HG02973 (cell line): ENCODE results near the gene ASAP2.
"Not testable (repeated sequence)": the region's sequence is repeated elsewhere in the genome, so short reads cannot be mapped to it uniquely, and the experiment has no call there.

ENCODE experiments used
- ATAC-seq: cut with Tn5 transposase; IDR thresholded peaks from one replicate; pipeline ENCODE4 v1.9.1; 2021; ENCODE audit warnings: moderate library complexity; ENCODE audit not compliant: unreplicated experiment

Gene ASAP2

DNA sequence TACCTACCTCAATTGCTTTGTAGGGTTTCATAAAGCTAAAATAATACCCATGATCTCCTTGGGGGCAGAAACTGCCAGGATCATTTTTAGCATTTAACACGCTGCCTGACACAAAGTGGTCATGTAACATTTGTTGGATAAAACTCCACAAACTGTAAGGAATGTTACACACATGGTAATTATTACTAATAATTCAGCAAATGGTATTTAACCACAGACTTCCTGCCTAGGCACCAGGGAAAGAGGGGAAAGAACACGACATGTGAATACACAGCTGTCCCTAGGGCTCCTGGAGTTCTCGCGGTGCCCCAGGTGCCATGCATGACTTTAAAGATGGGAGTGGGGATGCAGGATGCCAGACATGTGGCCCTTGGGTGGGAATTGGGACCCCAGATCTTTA lies 43.5 kb downstream of the ASAP2 start:
- ATAC-seq: no peak

DNA sequence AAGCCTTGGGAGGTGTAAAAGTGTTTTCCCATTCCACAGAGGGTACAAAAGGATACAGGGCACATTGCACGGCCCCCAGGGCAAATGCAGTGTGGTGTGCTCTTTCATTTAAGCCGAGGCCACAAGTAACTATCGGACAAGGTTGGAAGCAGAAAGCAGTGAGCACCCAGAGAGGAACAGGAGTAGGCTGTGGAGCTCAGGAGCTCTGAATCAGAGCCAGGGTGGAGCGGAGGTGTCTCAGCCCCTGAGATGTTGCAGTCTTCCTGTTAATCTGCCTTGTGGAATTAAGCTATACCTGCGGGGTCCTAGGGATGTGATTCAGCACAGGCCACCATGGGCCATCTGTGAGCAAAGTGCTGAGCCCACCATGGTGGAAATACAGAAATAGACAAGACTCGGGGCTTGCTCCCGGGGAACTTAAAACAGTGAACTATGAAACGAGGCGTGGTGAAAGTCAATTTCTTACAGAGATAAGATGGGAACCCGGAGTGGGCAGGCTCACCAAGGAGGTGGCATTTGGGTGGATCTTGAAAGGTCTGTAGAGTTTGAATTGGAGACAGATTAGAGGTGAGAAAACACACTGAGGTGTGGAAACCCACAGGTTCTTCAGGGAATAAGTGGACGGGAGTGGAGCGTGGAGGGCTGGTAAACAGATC lies 44.0 kb downstream of the ASAP2 start:
- no peak for ATAC-seq

DNA sequence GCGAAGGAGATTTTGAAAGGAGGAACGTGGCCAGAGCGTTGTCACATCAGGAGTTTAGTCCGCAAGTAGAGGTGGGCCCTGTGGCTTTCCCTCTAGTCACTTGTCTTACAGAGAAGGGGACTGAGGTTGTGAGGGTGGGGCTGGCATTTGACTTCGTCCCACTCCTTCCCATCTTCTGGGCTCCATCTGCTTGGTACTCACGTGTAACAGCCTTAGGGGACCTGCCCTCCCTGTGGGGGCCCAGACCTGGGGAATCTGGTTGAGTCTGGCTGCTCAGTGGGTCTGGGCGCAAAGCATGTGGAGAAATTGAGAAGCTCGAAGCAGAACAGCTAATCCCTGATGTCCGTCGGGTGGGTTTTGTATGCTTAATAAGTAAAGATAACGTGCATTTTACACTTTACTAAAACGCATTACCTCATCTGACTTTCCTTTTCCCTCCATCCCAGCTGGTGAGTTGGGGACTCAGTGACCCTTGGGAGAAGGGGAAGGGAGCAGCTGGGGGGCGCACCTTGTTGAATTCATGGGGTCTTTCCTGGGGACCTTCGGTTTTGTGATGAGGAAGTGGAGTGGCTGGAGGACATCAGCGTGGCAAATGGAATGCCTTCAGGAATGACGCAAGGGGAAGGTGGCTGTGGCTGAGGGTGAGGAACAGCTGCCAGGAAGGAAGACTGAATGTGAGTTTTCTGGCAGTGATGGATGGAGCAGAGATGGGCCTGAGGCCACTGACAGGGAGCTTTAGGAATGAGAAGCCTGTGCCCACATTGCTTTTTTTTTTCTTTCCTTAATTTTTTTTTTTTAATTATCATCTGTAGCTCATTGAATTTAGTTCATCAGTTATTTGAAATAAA lies 44.8 kb downstream of the ASAP2 start:
- no peak for ATAC-seq

DNA sequence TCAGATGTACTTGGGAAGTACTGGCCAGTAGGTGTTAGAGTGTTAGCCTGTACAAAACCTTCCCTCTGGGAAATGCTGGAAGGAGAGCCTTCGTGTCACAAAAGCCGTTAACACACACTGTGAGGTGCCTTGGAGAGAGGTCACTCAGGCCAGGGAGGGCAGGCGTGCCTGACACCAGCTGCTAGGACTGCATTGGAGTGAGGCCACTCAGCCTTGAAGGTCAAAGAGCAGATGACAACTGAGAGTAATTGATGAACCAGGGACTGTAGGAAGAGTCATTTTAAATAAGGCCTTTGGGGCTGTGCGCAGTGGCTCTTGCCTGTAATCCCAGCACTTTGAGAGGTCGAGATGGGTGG lies 45.4 kb downstream of the ASAP2 start:
- no peak for ATAC-seq

DNA sequence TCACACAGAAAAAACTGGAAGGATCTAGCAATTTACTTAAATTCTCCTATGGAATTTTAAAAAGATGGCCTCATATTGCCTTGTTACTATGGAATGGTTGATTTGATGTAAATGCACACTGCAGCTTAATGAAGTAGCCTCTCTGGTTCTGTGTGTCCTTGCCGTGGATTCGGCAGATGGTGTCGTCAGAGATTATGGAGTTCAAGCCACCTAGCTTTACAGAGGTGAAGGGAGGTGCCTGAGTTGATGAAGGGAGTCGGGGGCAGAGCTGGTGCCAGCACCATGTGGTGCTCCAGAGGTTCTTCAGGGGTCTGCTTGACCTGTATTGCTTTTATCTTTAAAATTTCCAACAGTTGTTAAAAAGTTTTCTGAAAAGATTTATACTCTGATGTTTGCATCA lies 48.8 kb downstream of the ASAP2 start:
- no peak for ATAC-seq

DNA sequence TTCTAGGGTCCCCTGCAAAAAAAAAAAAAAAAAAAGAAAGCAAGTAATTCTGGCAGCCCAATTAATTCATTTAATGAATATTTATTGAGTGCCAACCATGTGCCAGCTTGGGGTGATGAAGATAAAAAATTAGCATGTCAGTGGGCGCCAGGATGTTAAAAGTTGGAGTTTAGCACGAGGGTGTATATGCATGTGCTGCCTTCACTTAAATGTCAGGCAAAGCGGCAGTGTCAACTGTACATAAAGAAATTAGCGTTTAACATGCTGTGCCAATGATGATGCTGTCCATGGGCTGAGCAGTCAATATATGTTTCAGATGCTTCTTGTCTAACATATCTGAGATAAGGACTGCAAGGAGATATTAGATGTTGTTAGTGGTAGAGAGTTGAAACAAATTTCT lies 49.5 kb downstream of the ASAP2 start:
- ATAC-seq: no peak

DNA sequence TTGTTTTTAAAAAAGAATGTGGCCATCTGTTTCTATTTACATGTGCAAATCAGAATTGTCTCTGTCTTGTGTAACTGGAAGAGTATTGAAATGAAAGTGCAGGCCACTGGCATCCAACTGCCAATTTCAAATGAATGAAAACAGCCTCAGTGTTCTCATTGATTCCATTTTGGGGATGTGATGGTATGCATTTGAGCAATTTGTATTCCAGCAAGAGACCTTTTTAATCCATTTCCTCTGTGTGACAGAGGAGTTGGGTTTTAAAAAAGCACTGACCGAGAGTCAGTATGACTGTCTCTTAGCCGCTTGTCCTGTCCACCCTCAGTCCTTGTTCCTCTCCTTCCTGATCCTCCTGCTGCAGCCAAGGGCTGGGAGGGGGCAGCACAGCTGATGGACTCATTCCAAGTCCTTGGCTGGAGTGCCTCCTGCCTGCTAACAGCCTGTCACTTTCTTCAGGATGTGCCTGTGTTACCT lies 50.0 kb downstream of the ASAP2 start:
- ATAC-seq: no peak

DNA sequence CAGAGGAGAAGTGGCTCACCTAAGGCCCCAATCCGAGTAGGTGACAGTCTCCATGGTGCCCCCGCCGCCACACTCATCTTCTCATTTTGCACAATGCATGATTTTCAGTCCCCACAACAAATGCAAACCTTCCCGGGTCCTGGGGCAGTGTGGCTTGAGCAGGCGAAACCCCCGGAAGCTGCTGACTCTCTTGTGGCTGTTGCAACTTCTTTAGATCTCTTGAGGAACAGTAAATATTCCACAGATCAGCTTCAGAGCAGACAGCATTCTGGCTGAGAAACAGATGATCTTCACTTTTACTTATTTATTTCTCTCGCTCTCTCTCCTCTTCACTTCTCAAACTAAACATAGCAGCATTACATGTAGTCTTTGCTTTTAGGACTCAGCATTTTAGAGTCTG lies 51.9 kb downstream of the ASAP2 start:
- no peak for ATAC-seq

DNA sequence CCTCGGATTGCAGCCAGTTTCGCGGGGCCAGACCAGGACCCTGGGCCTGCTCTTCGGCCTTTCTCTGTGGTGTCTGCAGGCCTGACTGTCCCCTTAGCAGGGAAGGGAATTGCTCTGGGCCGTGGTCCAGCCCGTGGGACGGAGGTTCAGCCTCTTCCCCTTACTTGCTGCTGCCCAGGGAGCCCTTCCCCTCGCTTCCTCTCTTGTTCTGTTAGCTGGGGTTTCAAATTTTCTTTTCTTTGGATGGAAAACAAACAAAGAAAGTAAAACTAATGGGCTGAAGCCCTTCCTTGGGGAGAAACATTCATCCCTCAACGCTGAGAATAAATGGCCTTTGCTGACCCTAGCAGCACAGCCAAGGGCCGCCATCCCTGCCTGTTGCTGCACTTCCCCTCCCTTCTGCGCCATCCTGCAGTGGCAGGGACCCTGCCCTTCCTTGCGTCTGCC lies 52.4 kb downstream of the ASAP2 start:
- ATAC-seq: no peak

DNA sequence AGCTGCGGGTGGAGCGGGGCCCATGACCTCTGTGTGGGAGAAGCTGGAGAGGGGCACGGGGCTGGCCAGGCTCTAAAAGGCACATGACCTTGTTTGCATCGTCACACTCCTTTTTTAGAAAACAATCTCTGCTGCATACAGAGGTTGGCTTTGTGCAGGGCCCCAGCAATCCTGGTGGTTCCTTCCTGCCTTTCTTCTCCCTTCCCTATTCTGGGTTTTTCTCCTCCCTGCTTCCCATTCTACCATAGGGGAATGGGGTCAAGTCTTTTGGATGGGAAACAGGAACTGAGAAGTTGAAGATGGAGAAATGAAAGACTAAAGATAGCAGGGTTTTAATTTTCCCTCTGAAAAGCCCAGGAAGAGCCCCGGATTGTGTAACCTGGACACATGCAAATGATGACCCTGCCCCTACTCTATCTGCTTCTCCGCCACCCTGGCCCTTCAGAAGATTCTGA lies 53.9 kb downstream of the ASAP2 start:
- ATAC-seq: no peak

DNA sequence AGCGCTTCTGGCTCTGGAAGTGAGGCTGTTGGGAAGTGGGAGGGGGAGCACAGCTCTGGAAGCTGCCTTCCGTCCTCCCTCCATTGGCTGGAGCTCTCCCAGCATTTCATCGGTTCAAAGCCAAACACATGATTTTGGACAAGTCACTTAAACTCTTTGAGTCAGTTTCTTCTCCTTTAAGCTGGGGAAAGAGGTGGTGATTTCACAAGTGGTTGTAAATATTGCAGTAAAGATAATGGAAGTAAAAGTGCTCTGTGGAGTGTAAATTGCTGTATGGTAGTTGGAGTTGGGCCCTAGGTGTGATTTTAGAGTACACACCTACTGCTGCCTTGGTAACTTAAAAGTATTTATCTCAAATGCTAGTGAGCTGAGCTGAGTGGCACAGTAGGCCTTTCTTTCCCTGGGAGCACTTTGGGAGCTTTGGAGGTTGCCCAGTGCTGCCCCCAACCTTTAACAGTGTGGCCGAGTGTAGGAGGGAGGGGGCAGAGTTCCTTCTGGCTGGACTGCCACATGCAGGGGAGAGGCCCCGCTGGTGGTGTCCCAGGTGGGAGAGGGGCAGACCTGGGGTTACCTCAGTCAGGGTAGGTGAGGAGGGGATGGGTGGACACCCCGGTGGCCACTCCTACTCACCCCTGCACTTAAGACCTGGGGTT lies 54.7 kb downstream of the ASAP2 start:
- ATAC-seq: no peak

DNA sequence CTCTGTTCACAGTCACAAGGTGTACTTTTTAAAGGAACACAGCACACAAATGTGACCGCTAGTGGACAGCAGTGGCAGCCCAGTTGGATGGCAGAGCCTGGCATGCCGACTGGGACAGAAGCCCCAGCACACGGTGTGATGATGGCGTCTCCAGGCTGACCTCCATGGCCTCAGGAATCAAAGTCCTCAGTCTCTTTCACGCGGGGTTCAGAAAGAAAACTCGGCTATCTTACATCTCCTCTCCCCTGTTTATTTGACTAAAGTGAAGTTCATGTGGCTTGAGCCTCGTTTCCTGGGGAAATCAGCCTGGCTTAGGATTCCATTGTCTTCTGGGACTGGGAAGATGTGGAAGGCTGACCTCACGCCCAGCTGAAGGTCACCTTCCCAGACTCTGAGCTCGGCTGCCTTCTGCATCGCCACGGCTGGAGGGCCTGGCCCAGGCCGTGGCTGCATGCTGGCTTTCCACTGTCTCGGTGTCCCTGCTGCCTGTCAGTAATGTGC lies 56.1 kb downstream of the ASAP2 start:
- ATAC-seq: no peak

DNA sequence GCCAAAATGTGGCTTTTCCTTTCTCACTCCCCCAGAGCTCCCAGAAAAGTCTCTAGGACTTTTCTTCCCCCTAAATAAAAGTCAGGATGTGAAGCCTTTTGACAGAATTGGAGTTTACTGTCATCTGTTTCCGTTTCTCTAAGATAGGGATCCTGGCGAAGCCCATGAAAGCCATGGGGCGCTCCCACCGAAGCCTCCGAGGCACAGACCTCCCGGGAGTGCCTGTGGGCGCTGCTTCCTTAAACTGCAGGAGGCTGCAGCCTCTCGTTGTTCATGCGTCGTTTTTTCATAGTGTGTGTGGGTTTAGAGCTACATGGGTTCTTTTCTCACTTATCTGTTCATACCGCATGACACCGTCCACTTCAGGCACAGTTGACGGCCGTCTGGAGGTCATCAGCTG lies 56.8 kb downstream of the ASAP2 start:
- no peak for ATAC-seq

DNA sequence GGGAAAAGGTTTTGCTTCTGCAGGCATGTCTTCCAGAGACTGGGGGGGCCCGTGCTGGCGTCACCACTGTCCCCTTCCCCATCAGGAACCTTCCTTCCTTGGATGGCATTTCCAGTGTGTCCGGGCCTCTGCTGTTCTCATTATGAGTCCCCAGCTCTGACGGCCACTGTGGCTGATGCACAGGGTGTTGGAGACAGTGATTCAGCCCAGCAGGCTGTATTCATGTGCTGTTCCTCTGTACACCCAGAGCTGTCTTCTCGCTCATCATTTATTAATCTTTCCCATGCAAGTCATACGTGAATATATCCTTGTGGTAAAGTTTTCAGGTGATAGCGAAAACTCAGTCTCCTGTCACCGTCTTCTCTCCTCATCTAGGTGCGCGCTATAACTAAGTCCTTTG lies 57.7 kb downstream of the ASAP2 start:
- no peak for ATAC-seq

DNA sequence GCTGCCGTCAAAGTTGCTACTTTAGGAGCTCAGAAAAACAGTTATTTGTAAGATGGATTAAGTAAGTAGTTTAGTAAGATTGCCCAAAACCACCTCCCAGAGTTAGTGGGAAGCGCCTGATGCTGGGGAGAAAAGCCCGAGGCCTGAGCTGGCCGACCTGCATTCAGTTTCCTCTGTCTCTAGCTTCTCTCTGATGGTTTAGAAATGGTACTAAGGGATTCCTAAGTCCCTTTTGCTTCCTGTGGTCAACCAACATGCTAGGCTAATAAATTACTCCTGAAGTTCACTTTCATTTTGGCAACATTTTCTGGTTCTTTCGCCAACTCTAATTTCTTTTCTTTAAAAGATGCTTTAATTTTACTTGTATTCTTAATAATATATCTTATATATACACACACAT lies 60.1 kb downstream of the ASAP2 start:
- ATAC-seq: no peak

DNA sequence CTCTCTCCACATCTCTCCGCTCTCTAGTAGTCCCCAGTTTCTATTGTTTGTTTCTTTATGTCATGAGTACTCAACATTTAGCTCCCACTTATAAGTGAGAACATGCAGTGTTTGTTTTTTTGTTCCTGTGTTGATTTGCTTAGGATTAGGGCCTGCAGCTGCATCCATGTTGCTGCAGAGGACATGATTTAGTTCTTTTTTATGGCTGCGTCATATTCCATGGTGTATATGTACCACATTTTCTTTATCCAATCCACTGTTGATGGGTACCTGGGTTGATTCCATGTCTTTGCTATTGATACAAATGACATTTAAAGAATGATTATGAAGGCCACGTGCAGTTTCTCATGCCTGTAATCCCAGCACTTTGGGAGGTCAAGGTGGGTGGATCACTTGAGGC lies 60.7 kb downstream of the ASAP2 start:
- not testable (repeated sequence) for ATAC-seq

DNA sequence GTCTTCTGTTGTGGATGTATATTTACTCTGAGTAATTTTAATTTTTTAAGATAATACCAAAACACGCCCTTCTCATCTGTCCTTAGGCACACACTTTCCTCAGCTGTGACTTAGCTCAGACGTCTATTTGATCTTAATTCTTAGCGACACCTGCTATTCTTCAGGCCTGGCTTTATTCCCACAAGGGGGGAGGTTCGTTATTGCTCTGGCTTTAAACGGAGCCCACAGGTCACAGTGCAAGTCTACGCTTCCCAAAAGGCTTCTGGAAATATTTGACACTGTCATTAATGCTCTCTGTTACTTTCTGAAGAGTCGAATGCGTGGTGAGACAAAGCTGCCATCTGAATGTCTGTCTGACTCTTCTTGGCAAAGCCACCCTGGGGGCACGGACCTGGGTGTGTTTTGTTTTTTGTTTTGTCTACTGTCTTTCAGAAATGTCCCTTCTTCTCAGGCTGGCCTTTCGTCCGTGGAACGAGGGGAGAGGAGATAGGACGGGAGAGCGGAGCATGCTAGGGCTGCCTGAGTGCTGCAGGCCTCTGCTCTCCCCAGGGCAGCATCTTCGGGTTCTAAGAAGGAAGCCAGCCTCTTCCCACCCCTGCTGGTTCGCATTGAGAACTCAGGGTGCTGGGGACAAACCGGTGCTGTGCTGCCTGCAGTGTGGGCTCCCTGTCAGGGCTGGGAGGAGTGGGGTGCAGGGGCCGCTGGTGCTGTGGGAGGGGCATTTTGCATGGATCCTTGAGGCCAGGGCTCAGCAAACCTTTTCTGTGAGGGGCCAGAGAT lies 61.9 kb downstream of the ASAP2 start:
- no peak for ATAC-seq

DNA sequence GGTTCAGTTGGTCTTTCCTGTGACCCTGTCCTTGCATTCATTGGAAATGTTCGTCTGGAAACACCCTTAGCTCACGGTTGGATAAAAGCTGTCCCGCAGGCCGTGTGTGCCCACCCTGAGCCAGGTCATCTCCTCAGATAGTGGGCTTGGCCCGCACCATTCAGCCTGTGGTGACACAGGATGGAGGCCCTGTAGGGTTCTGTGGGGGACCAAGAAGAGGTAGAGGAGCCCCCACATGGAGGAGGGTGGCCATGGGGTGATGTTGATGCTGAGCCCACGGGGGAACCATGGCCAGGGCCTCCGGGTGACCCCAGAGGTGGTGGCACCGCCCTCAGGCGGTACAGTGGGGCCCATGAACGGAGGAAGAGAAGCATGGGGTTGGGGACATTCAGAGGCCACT lies 62.7 kb downstream of the ASAP2 start:
- no peak for ATAC-seq

DNA sequence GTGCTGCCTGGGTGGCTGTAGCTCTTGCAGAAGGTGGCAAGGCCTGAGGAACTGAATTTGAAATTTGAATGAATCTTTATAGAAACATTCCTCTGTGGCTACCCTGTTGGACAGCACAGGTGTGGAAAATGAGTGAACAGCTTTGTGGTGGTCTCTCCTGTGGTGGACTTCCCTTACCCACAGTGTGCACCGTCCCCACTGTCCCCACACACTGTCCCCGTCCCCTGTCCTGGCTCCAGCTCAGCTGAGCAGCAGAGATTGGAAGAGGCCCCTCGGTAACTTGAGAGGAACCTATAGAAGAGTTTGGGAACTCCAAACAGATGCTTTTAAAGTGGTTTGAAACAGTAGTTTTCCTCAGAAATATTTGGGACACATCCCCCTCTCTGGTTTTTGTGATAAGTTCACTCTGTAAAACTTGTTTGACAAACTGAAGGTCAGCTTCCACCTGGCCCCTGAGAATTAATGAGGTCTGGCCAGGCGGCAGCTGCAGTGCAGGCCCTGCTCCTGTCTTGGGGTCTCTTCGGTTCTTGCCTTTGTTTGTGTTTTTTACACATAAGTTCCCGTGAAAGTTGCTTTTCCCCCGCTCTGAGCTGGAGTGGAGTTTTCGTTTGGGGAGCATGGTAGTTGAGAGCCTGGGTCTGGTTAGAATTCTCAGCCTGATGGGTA lies 63.2 kb downstream of the ASAP2 start:
- ATAC-seq: no peak

DNA sequence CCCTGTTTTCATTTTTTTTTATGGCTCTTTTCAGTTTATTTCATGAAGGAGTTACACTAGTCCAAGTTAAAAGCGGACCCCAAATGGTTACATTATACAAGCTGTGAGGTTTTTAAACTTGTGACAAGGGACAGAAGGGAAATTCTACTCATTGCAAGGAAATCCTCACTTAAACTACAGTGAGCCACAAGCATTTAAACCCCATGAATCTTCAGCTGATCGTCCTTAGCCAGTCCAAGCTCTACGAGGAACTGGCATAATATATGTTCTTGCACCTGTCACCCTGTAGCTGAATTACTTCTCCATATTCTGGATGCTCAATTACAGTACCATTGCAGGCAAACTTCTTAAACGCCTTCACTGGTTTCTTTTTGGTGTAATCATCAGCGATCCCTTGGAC lies 64.5 kb downstream of the ASAP2 start:
- no peak for ATAC-seq
